Retinal pigment epithelial cell (primary cell): ENCODE data around the gene DDX4.
"Not testable (repeated sequence)": the region's sequence is repeated elsewhere in the genome, so short reads cannot be mapped to it uniquely, and the experiment has no call there.

Experiments
- DNase-seq: peaks from one replicate; pipeline ENCODE4 v3.0.0-alpha.2; 2010; ENCODE audit warnings: low read depth
- H3K4me3 ChIP-seq: 2 replicates; pipeline ENCODE4 v1.5.1; 2011; ENCODE audit warnings: mild to moderate bottlenecking, low read length, control low read depth, moderate library complexity
- CTCF ChIP-seq: conservative IDR thresholded peaks from 2 replicates; pipeline ENCODE4 v1.5.1; 2011; ENCODE audit warnings: low read depth, low read length, control low read depth, inconsistent platforms

The DDX4 gene

GRCh38 chr5:55750063-55750462, 12.2 kb downstream of the DDX4 start:
- no peak overlapping the region for H3K4me3 ChIP-seq
- no peak for DNase-seq
- TF ChIP-seq CTCF, result no peak

GRCh38 chr5:55750499-55750898, 12.6 kb downstream of the DDX4 start:
- no peak for TF ChIP-seq CTCF
- DNase-seq, result no peak
- H3K4me3 ChIP-seq, result no peak overlapping the region

GRCh38 chr5:55758231-55758630, 20.4 kb downstream of the DDX4 start:
- no peak for DNase-seq
- no peak overlapping the region for H3K4me3 ChIP-seq
- no peak for TF ChIP-seq CTCF

- no peak for DNase-seq
- TF ChIP-seq CTCF, result no peak
- H3K4me3 ChIP-seq, result no peak overlapping the region
These were observed 20.9 kb downstream of the DDX4 start for GRCh38 chr5:55758714-55759113.

- DNase-seq, H3K4me3 ChIP-seq: not testable (repeated sequence)
These were observed 23.9 kb downstream of the DDX4 start for GRCh38 chr5:55761721-55762120.

GRCh38 chr5:55763746-55764420, 26.0 kb downstream of the DDX4 start:
- DNase-seq, result no peak
- no peak for TF ChIP-seq CTCF
- no peak overlapping the region for H3K4me3 ChIP-seq

- no peak for DNase-seq
- no peak overlapping the region for H3K4me3 ChIP-seq
- TF ChIP-seq CTCF, result no peak
These were observed 30.4 kb downstream of the DDX4 start for GRCh38 chr5:55768279-55768678.
